ENCODE results near the gene MAP3K7CL. TPM values are rescaled to one million over a fixed set of nuclear protein-coding genes. Genes with fewer than 3 reads are reported as not detected.

The MAP3K7CL gene
- total RNA-seq, 1 donor from 2014 or later, result 12.9 TPM

DNA sequence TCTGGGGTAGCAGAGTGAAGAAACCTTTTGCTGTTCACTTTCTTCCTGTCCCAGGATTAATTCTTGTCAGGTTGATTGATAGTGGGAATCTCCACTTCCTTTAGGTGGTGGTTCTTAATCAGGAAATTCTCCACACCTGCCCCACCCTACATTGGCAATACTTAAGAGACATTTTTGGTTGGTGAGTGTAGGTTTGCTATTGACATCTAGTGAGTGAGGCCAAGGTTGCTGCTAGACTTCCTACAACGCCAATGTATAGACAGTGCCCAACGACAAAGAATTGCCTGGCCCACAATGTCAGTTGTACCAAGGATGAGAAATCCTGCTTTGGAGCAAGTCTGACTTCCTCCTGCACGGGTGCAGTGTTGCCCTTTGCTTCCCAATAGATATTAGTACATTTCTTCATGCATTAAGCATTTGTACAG is 38.5 kb downstream of the MAP3K7CL start:
- DNase-seq, result no peak

GRCh38 chr21:29170944-29171343 is 40.5 kb downstream of the MAP3K7CL start:
- no peak for DNase-seq

DNA sequence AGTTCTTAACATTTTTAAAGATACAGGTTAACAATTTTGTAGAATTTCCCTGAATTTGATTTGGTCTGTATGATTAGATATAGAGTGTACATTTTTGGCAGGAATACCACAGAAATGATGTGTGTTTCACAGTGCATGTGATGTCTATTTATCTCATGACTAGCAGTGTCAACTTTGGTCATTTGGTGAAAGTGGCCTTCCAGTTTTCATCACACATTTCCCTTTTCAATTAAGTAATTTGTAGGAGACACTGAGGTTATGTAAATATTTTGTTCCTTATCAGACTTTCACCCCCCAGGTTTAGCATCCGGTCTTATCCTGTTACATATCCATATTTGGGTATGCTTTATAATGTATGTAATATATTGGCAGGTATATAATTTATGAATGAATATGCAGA is 41.8 kb downstream of the MAP3K7CL start:
- no peak for DNase-seq

DNA sequence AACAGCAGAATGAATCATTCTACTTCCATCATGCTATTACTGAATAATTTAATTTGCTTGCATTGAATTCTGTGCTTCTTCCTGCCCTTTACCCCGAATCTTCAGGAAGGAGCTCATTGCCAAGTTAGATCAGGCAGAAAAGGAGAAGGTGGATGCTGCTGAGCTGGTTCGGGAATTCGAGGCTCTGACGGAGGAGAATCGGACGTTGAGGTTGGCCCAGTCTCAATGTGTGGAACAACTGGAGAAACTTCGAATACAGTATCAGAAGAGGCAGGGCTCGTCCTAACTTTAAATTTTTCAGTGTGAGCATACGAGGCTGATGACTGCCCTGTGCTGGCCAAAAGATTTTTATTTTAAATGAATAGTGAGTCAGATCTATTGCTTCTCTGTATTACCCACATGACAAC is 44.2 kb downstream of the MAP3K7CL start:
- no peak for DNase-seq

GRCh38 chr21:29175408-29176134 is 45.1 kb downstream of the MAP3K7CL start:
- DNase-seq, result peak; percentile 83

GRCh38 chr21:29176471-29177120 is 46.2 kb downstream of the MAP3K7CL start:
- DNase-seq, result no peak

DNA sequence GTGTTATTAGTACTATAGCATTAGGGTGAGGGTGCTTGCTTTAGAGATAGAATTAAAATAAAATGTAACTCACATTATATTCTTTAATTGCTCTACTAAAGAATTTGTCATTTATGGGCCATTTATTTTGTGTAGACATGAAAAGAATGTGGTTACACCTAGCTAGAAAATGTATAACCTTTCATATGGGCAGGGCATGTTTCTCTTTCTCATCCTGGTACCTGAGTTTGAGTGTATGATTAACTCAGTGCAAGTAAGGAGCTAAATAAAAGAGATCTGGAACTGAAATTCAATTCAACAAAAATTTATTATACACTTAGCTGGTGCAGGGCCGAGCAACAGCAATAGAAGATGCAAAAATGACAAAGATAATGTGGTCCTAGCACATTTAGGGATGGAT is 47.4 kb downstream of the MAP3K7CL start:
- no peak for DNase-seq

GRCh38 chr21:29178926-29179325 is 48.5 kb downstream of the MAP3K7CL start:
- no peak for DNase-seq

DNA sequence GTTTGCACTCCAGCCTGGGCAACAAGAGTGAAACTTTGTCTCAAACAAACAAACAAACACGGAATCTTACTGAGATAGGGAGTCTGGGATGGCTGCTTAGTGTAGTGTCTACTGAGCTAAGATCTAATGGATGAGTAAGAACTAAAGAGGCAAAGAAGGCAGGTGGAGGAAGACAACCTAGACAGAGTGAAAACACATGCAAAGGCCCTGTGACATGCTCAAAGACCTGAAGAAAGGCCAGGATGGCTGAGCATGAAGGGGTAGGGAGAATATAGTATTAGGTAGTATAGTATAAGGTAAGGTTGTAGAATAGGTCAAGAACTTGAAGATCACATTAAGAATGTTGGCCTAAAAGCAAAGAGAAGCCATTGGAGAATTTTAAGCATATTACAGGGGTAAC is 49.1 kb downstream of the MAP3K7CL start:
- DNase-seq, result no peak

DNA sequence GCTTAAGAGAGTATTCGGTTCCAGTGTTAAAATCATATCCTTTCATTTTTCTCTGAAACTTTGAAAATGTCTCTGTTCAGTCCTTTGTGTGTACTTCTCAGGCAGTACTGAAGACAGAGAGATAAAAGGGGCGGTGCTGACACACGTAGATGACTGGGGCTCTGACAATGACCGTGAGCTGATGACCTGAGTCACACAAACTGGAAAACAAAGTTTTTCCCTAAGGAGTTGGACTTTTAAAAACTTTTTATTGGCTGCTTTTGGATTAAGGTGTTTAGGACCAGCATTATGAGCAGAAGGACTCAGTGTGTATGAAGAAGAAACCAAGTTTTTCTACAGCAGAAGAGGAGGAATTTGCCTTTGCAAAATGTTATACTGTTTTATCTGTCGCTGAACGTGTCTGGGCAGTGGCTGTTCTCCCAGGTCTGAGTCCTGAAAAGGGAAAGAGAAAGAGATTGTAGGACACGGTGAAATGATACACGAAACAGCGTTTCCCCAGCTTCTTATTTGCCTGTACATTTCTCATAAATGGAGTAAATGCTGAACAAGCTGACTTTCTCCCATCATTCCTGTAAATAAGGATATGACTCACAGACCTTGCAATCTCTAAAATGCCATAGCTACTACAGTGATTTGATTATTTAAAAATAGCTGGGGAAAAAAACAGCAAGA is 51.5 kb downstream of the MAP3K7CL start:
- peak; percentile 63 for DNase-seq

DNA sequence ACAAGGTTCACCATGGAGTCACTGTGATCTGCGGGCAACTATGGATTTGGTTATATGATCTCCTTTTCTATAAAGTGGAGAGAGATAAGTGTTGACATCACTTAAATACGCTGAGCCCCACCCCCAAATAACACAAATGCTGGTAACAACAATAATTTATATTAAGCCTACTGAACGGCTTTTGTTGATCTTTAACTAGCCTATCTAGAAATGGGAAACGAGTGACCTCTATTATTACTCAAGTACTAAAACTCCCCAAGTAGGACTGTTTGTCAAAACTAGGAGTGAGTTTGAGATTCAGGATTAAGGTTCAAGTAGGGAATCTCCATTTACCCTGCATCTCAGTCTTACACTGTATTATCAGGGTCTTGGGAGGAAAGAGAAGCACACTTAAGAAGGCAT is 52.2 kb downstream of the MAP3K7CL start:
- DNase-seq, result no peak

GRCh38 chr21:29184037-29184436 is 53.6 kb downstream of the MAP3K7CL start:
- no peak for DNase-seq

DNA sequence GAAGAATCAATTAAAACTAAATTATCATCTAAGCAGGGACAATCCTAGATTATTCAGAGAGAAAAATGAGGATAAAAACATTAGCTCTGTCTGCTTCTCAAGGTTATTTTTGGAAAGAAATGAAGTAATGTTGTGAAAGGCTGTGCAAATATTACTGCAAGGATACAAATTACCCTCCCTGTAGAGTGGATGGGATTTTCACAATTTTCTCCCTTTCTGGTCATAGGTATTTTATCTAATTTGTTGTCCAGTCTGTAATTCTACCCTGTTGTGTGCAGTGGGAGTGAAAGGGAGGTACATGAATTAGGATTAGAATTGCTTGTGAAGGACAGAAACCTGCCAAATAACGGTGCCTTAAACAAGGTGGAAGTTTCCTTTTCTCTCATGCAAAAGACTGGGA is 54.7 kb downstream of the MAP3K7CL start:
- DNase-seq, result no peak

DNA sequence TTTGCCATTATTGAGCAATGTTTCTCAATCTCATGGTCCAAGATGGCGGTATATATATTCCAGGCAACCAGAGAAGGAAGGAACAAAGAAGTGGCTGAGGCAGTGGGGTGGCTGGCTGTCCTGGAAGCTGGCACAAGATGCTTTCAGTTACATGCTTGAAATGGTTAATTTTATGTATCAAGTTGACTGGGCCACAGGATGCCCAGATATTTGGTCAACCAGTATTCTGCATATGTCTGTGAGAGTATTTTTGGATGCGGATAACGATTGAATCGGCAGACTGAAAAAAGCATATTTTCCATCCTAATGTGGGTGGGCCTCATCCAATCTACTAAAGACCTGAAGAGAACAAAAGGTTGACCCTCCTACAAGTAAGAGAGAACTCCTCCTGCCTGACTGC is 55.2 kb downstream of the MAP3K7CL start:
- DNase-seq, result no peak

GRCh38 chr21:29186246-29186645 is 55.8 kb downstream of the MAP3K7CL start:
- DNase-seq, result no peak

- no peak for DNase-seq
Observed at GRCh38 chr21:29187944-29188343, 57.5 kb downstream of the MAP3K7CL start.

- no peak for DNase-seq
Observed at GRCh38 chr21:29189353-29189752, 58.9 kb downstream of the MAP3K7CL start.

GRCh38 chr21:29190923-29191331 is 60.5 kb downstream of the MAP3K7CL start:
- no peak for DNase-seq

GRCh38 chr21:29193072-29193471 is 62.6 kb downstream of the MAP3K7CL start:
- DNase-seq, result peak; percentile 36

- no peak for DNase-seq
Observed at GRCh38 chr21:29193901-29194300, 63.5 kb downstream of the MAP3K7CL start.

- no peak for DNase-seq
Observed at GRCh38 chr21:29194342-29194741, 63.9 kb downstream of the MAP3K7CL start.

DNA sequence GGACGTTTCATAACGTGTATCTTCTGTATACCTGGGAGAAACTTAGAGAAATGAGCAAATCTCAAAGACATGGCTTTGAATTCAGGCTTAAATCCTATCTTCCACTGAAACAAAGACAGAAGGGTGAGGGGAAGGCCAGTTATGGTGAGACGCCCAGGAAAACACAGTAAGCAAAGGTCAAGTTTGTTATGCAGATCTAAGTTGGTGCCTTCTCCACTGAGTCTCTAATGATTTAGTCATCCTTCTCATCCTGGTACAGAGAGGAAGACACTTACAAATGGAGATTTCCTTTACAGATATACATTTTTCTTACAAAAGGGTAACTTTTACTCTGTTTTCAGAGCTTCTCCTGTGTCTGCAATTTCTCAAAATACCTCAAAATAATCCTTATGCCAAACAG is 64.4 kb downstream of the MAP3K7CL start:
- no peak for DNase-seq

GRCh38 chr21:29195981-29196669 is 65.7 kb downstream of the MAP3K7CL start:
- DNase-seq, result peak; percentile 78

Data from skin of body (tissue), 2 donors.